Breast epithelium (tissue), 4 donors: ENCODE data around the gene STAT4. TPM values are rescaled to one million over a fixed set of nuclear protein-coding genes. Genes with fewer than 3 reads are reported as not detected.
A peak's percentile ranks its signal among the peaks of the same experiment; 100 is the strongest.

Experiments
- DNase-seq, 2 donors: peaks; one replicate each; pipeline ENCODE4 v3.0.0-alpha.2; 2019; ENCODE audit warnings: low spot score in 2 of 2
- H3K27ac ChIP-seq, 2 donors: fragments of 200-600 bp; sonication (generic) in 1 of 2; one replicate each; pipeline ENCODE4 v1.5.1; 2016 to 2019; ENCODE audit warnings: mild to moderate bottlenecking in 1 of 2
- H3K27me3 ChIP-seq, 2 donors: fragments of 200-600 bp; sonication (generic) in 1 of 2; one replicate each; pipeline versions ENCODE4 v1.5.1 to v1.6.0; 2017 to 2019; ENCODE audit warnings: control low read depth in 1 of 2, mild to moderate bottlenecking in 1 of 2
- H3K36me3 ChIP-seq: fragments of 200-600 bp; one replicate; pipeline ENCODE4 v1.5.1; 2019
- H3K4me1 ChIP-seq, 2 donors: fragments of 200-600 bp; sonication (generic); one replicate each; pipeline ENCODE4 v1.5.1; 2016 to 2019; ENCODE audit warnings: control low read depth in 1 of 2
- H3K4me3 ChIP-seq, 3 donors: fragments of 200-600 bp; sonication (generic); 1 replicate in 2 of 3; 2 replicates in 1 of 3; pipeline ENCODE4 v1.5.1; 2016 to 2019; ENCODE audit warnings: mild to moderate bottlenecking in 3 of 3, moderate library complexity in 2 of 3
- H3K9me3 ChIP-seq, 2 donors: fragments of 200-600 bp; sonication (generic) in 1 of 2; one replicate each; pipeline ENCODE4 v1.5.1; 2016 to 2019; ENCODE audit warnings: control low read depth in 1 of 2
- CTCF ChIP-seq, 3 donors: fragments of 450-650 bp; IDR thresholded peaks; one replicate each; pipeline ENCODE4 v1.5.1; 2016 to 2017; ENCODE audit warnings: antibody characterized with exemption in 3 of 3, mild to moderate bottlenecking in 3 of 3, moderate library complexity in 3 of 3
- POLR2A ChIP-seq: fragments of 450-650 bp; IDR thresholded peaks from one replicate; pipeline ENCODE4 v1.6.1; 2016; ENCODE audit warnings: antibody characterized with exemption, mild to moderate bottlenecking, moderate library complexity
- POLR2AphosphoS5 ChIP-seq, 3 donors: sonication (generic); formaldehyde crosslinking; IDR thresholded peaks; one replicate each; pipeline ENCODE4 v1.6.1; 2017; ENCODE audit warnings: antibody characterized with exemption in 3 of 3
- intact Hi-C: fragments of 100-400 bp; cut with DNase I; formaldehyde crosslinking; loops from one replicate; pipeline ENCODE4 v1.15.1; 2023; ENCODE audit warnings: low total_unique reads
- total RNA-seq, 3 donors: library from RNA; depleted of rRNA; stranded (reverse); fragments of >200 nt; gene quantifications; one replicate each; pipeline ENCODE4 v1.1.0, GENCODE V29; 2016

STAT4 gene
- total RNA-seq, 3 donors from 2014 or later: 1.6 to 5.9 (median 3.6) TPM

DNA sequence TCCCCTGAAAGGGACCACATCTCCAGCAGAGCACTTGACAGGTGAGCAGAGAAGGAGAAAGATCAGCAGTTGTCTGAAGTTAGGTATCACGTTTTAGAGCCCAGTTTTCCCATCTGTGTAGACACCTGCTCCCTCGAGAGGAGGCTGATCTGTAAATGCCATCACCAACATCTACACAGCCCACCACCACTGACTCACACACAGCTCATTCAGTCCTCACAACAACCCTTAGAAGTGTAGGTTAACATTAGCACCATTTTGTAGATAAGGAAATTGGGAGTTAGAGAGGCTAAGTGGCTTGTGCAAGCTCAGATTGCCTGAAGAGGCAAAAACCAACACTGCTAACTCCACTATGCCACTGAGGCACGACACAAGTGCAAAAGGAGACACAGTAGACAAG, 99.6 kb downstream of the STAT4 start:
- no peak for DNase-seq
- H3K4me1 ChIP-seq: no peaks in the 10 kb centered on the region
- no peak overlapping the region for H3K4me3 ChIP-seq
- peaks cover 4% of the 10 kb centered on the region for H3K36me3 ChIP-seq
- TF ChIP-seq POLR2AphosphoS5 (IDR thresholded peaks at IDR 0.05) (no peak), CTCF (IDR thresholded peaks at IDR 0.05) (no peak), POLR2A (no peak)
- no peaks in the 10 kb centered on the region for H3K27me3 ChIP-seq
- no peaks in the 10 kb centered on the region for H3K9me3 ChIP-seq
- peak overlapping the region in 1 of 2 donors; percentile 48 for H3K27ac ChIP-seq
- intact Hi-C loops: loop anchor here (5.0 kb wide), 1 partner anchor 101 kb away; the partner anchor contains the start of gene STAT4

DNA sequence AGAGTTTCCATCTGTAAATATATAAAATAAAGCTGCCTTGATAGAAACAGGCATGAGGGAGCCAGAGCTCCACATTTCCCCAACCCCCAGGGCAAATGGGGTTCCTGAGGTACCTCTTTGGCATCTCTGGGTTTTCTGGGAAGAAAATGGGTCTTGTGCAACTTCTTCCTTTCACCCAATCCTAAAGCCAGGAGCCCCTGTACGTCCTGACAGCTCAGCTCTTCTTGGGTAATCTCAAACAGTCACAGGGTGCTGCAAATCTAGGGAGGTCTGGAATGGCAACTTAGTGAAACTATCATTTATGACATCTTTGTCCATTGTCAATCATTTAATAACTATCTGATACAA, 100.2 kb downstream of the STAT4 start:
- intact Hi-C loops: loop anchor here (5.0 kb wide), 1 partner anchor 102 kb away; the partner anchor contains the start of gene STAT4
- DNase-seq: no peak
- Histone ChIP-seq H3K27ac (peak overlapping the region in 1 of 2 donors; percentile 48), H3K9me3 (no peaks in the 10 kb centered on the region), H3K4me1 (no peaks in the 10 kb centered on the region), H3K4me3 (no peak overlapping the region), H3K36me3 (no peaks in the 10 kb centered on the region), H3K27me3 (no peaks in the 10 kb centered on the region)
- TF ChIP-seq POLR2AphosphoS5 (IDR thresholded peaks at IDR 0.05): peak in 1 of 3 donors; percentile 11
- no peak for TF ChIP-seq POLR2A
- TF ChIP-seq CTCF (IDR thresholded peaks at IDR 0.05): no peak

- Histone ChIP-seq H3K4me3 (no peak overlapping the region), H3K4me1 (no peaks in the 10 kb centered on the region), H3K36me3 (no peaks in the 10 kb centered on the region), H3K9me3 (no peaks in the 10 kb centered on the region), H3K27ac (peak overlapping the region in 1 of 2 donors; percentile 68), H3K27me3 (no peaks in the 10 kb centered on the region)
- TF ChIP-seq POLR2A (no peak), CTCF (IDR thresholded peaks at IDR 0.05) (no peak), POLR2AphosphoS5 (IDR thresholded peaks at IDR 0.05) (no peak)
- intact Hi-C loops: loop anchor here (5.0 kb wide), 1 partner anchor 102 kb away; the partner anchor contains the start of gene STAT4
- no peak for DNase-seq
Measured at GRCh38 chr2:191049728-191050639, 100.8 kb downstream of the STAT4 start.

GRCh38 chr2:191048073-191048472, 102.7 kb downstream of the STAT4 start:
- intact Hi-C loops: no loop called here

More at GRCh38 chr2:191048073-191048472, 102.7 kb downstream of the STAT4 start:
- Histone ChIP-seq H3K36me3 (no peaks in the 10 kb centered on the region), H3K9me3 (no peaks in the 10 kb centered on the region), H3K4me1 (no peaks in the 10 kb centered on the region), H3K27me3 (no peaks in the 10 kb centered on the region), H3K4me3 (no peak overlapping the region), H3K27ac (no peak overlapping the region)
- no peak for DNase-seq
- TF ChIP-seq POLR2AphosphoS5 (IDR thresholded peaks at IDR 0.05): no peak
- no peak for TF ChIP-seq CTCF (IDR thresholded peaks at IDR 0.05)
- no peak for TF ChIP-seq POLR2A
